Esophagus (tissue), 2 donors: ENCODE data around the gene PFKP. TPM values are rescaled to one million over a fixed set of nuclear protein-coding genes. Genes with fewer than 3 reads are reported as not detected.
"Not testable (repeated sequence)": the region's sequence is repeated elsewhere in the genome, so short reads cannot be mapped to it uniquely, and the experiment has no call there.

Experiments
- H3K27ac ChIP-seq, 2 donors: one replicate each; pipeline ENCODE4 v1.5.1; 2013; ENCODE audit warnings: low read depth in 2 of 2, mild to moderate bottlenecking in 2 of 2, inconsistent platforms in 1 of 2, low read length in 1 of 2, moderate library complexity in 1 of 2
- H3K27me3 ChIP-seq, 2 donors: one replicate each; pipeline ENCODE4 v1.6.1; 2013; ENCODE audit warnings: low read length in 2 of 2, control low read depth in 1 of 2, mild to moderate bottlenecking in 1 of 2; ENCODE audit not compliant: insufficient read depth in 2 of 2, control insufficient read depth in 1 of 2
- H3K36me3 ChIP-seq, 2 donors: one replicate each; pipeline ENCODE4 v1.6.1; 2013; ENCODE audit warnings: low read length in 1 of 2; ENCODE audit not compliant: control insufficient read depth in 2 of 2, insufficient read depth in 2 of 2
- H3K4me1 ChIP-seq, 2 donors: one replicate each; pipeline ENCODE4 v1.6.1; 2013; ENCODE audit warnings: low read length in 1 of 2; ENCODE audit not compliant: control insufficient read depth in 2 of 2, insufficient read depth in 2 of 2
- H3K4me3 ChIP-seq, 2 donors: one replicate each; pipeline ENCODE4 v1.5.1; 2013; ENCODE audit warnings: low read length in 2 of 2, mild to moderate bottlenecking in 2 of 2, low read depth in 1 of 2, moderate library complexity in 1 of 2
- H3K9me3 ChIP-seq, 2 donors: one replicate each; pipeline ENCODE4 v1.6.1; 2013; ENCODE audit warnings: mild to moderate bottlenecking in 2 of 2, low read depth in 1 of 2, low read length in 1 of 2, moderate library complexity in 1 of 2; ENCODE audit not compliant: control insufficient read depth in 2 of 2, insufficient read depth in 1 of 2
- WGBS, 2 donors: extraction: QIAGEN DNeasy Blood & Tissue Kit; methylation state at CpG; one replicate each; pipeline ENCODE4 v1.1.7; 2013; 5-methylcytosine and 5-hydroxymethylcytosine counted together
- polyA plus RNA-seq, 2 donors: library from polyadenylated mRNA; stranded (reverse); fragments of 200-250 nt; gene quantifications; one replicate each; pipeline ENCODE4 v1.2.3, GENCODE V29; 2013
- donor health status: healthy with polysubstance abuse.
- donor health status: Bipolar disorder and iron deficiency.

The PFKP gene
- polyA plus RNA-seq, 2 donors = 43.9 to 66.9 TPM

GRCh38 chr10:3102720-3103427 is 35.5 kb downstream of the PFKP start:
- 39 to 52% methylated on average over 19 of the region's 19 CpGs for WGBS, 2 donors
- Histone ChIP-seq H3K27ac (peak overlapping the region; percentile 79 to 90), H3K4me1 (peaks cover 4 to 9% of the 10 kb centered on the region in 2 donors), H3K27me3 (no peaks in the 10 kb centered on the region), H3K9me3 (no peaks in the 10 kb centered on the region), H3K4me3 (no peak overlapping the region), H3K36me3 (peaks cover 0 to 19% of the 10 kb centered on the region in 2 donors)

- H3K9me3 ChIP-seq = no peaks in the 10 kb centered on the region
Measured at GRCh38 chr10:3103646-3104045, 36.3 kb downstream of the PFKP start.

GRCh38 chr10:3104251-3104918 is 37.0 kb downstream of the PFKP start:
- no peak overlapping the region for H3K27ac ChIP-seq
- H3K4me1 ChIP-seq = peaks cover 5 to 16% of the 10 kb centered on the region in 2 donors
- peaks cover 2 to 28% of the 10 kb centered on the region in 2 donors for H3K36me3 ChIP-seq
- H3K9me3 ChIP-seq = no peaks in the 10 kb centered on the region
- H3K4me3 ChIP-seq = no peak overlapping the region
- 80 to 86% methylated on average over 28 of the region's 28 CpGs for WGBS, 2 donors
- H3K27me3 ChIP-seq = no peaks in the 10 kb centered on the region

More at GRCh38 chr10:3103646-3104045, 36.3 kb downstream of the PFKP start:
- Histone ChIP-seq H3K4me1 (peaks cover 4 to 9% of the 10 kb centered on the region in 2 donors), H3K4me3 (no peak overlapping the region), H3K27me3 (no peaks in the 10 kb centered on the region), H3K36me3 (peaks cover 0 to 22% of the 10 kb centered on the region in 2 donors), H3K27ac (no peak overlapping the region)
- whole genome bisulfite sequencing, 2 donors = 94% methylated on average over 30 of the region's 30 CpGs

- no peaks in the 10 kb centered on the region for H3K9me3 ChIP-seq
- peaks cover 9 to 19% of the 10 kb centered on the region in 2 donors for H3K4me1 ChIP-seq
- H3K36me3 ChIP-seq = peaks cover 7 to 32% of the 10 kb centered on the region in 2 donors
- H3K27ac ChIP-seq = no peak overlapping the region
- 89 to 91% methylated on average over 20 of the region's 20 CpGs for WGBS, 2 donors
- no peaks in the 10 kb centered on the region for H3K27me3 ChIP-seq
- no peak overlapping the region for H3K4me3 ChIP-seq
Measured at GRCh38 chr10:3105166-3105565, 37.8 kb downstream of the PFKP start.

GRCh38 chr10:3105905-3106304 is 38.6 kb downstream of the PFKP start:
- H3K27me3 ChIP-seq = no peaks in the 10 kb centered on the region
- H3K9me3 ChIP-seq = no peaks in the 10 kb centered on the region
- 87 to 91% methylated on average over 16 to 17 of the region's 20 CpGs for WGBS, 2 donors
- H3K36me3 ChIP-seq = peaks cover 7 to 29% of the 10 kb centered on the region in 2 donors
- H3K4me1 ChIP-seq = peaks cover 9 to 22% of the 10 kb centered on the region in 2 donors
- no peak overlapping the region for H3K27ac ChIP-seq
- H3K4me3 ChIP-seq = no peak overlapping the region

- peaks cover 7 to 29% of the 10 kb centered on the region in 2 donors for H3K36me3 ChIP-seq
- H3K27ac ChIP-seq = not testable (repeated sequence)
Measured at GRCh38 chr10:3106328-3106727, 39.0 kb downstream of the PFKP start.

GRCh38 chr10:3106928-3107425 is 39.6 kb downstream of the PFKP start:
- H3K4me1 ChIP-seq = peaks cover 9 to 26% of the 10 kb centered on the region in 2 donors
- peaks cover 7 to 32% of the 10 kb centered on the region in 2 donors for H3K36me3 ChIP-seq
- no peak overlapping the region for H3K4me3 ChIP-seq
- 48 to 49% methylated on average over 4 to 5 of the region's 5 CpGs for WGBS, 2 donors
- H3K27me3 ChIP-seq = no peaks in the 10 kb centered on the region
- H3K9me3 ChIP-seq = no peaks in the 10 kb centered on the region
- H3K27ac ChIP-seq = peak overlapping the region; percentile 91 to 94

More at GRCh38 chr10:3106328-3106727, 39.0 kb downstream of the PFKP start:
- H3K4me3 ChIP-seq, H3K9me3 ChIP-seq, H3K27me3 ChIP-seq: not testable (repeated sequence)
- H3K4me1 ChIP-seq = peaks cover 9 to 26% of the 10 kb centered on the region in 2 donors
- 78 to 92% methylated on average over 4 to 6 of the region's 10 CpGs for WGBS, 2 donors

- 38 to 43% methylated on average over 22 of the region's 22 CpGs for WGBS, 2 donors
- H3K36me3 ChIP-seq = peaks cover 7 to 37% of the 10 kb centered on the region in 2 donors
- H3K4me1 ChIP-seq = peaks cover 9 to 26% of the 10 kb centered on the region in 2 donors
- peak overlapping the region in 1 of 2 donors; percentile 1 for H3K4me3 ChIP-seq
- H3K27me3 ChIP-seq = no peaks in the 10 kb centered on the region
- peak overlapping the region; percentile 91 to 94 for H3K27ac ChIP-seq
- H3K9me3 ChIP-seq = no peaks in the 10 kb centered on the region
Measured at GRCh38 chr10:3107426-3107961, 40.1 kb downstream of the PFKP start.

GRCh38 chr10:3108033-3108432 is 40.7 kb downstream of the PFKP start:
- Histone ChIP-seq H3K9me3 (no peaks in the 10 kb centered on the region), H3K27ac (peak overlapping the region; percentile 91 to 94), H3K4me1 (peaks cover 6 to 22% of the 10 kb centered on the region in 2 donors), H3K36me3 (peaks cover 7 to 42% of the 10 kb centered on the region in 2 donors), H3K27me3 (no peaks in the 10 kb centered on the region), H3K4me3 (no peak overlapping the region)
- WGBS, 2 donors = 75 to 81% methylated on average over 8 of the region's 8 CpGs
